ENCODE results near the gene TLE2.

Gene TLE2

DNA sequence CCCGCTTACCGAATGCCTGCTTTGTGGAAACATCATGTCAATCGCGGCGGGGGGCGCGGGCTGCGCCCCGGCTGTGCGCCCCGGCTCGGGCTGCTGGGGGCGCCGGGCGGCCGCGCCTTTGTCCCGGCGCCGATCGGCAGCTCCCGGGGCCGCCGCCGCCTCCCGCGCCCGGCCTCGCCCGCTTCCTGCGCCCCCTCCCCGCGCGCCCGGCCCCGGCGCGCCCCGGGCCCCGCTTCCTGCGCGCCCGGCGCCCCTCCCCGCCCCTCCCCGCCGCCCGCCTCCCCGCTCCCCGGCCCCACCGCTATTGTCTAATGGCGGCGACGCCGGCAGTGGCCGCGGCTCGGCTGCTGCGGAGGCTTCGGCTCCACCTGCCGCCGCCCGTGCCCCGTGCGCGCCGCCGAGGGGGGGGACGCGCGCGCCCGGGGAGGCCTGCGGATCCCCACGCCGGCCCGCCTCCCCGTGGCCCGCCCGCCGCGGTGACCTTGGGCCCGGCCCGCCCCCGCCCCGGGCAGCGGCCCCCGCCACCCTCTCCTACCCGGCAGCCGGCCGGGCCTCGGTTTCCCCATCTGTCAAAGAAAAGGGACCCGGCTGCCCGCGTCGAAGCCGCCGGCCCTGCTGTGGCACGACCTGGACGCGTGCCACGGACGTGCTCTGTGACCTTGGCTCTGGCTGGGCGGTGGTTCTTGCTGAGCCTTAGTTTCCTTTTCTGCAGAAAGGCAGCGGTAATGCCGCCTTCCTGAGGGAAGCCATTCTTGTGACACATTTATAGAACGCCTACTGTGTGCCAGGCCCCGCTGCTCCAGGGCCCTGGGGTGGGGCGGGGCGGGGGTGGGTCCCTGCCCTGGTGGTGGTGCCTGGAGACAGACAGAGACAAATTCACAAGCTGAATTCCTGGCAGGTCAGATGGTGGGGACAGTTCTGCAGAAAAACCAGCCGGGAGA is 33.4 kb upstream of the TLE2 start, which contains the start of gene TLE5:
Gene TLE5 (minus strand): TSS at position 331 of the 941 bp plus-strand sequence. CDS start 295 bp downstream, at position 36.
- Histone ChIP-seq H3K36me3 (ENCODE audit: control insufficient read depth, insufficient read depth, low read length) (peaks cover 11% of the 10 kb centered on the region), H3K27ac (ENCODE audit: low read depth, low read length) (peak within 1 kb of the TSS; percentile 53; the same call in 1 of the 2 replicates), H3K27me3 (ENCODE audit: control insufficient read depth, insufficient read depth, low read length) (peaks cover 23% of the 10 kb centered on the region; the same call in 1 of the 2 replicates), H3K9ac (ENCODE audit: low read length) (peak within 1 kb of the TSS; percentile 52), H3K4me1 (ENCODE audit: control insufficient read depth, insufficient read depth, low read length) (peaks cover 14% of the 10 kb centered on the region), H3K4me3 (ENCODE audit: low read depth, low read length) (peak within 1 kb of the TSS; percentile 72), H3K9me3 (ENCODE audit: control insufficient read depth, insufficient read depth, low read depth, low read length) (no peaks in the 10 kb centered on the region)

DNA sequence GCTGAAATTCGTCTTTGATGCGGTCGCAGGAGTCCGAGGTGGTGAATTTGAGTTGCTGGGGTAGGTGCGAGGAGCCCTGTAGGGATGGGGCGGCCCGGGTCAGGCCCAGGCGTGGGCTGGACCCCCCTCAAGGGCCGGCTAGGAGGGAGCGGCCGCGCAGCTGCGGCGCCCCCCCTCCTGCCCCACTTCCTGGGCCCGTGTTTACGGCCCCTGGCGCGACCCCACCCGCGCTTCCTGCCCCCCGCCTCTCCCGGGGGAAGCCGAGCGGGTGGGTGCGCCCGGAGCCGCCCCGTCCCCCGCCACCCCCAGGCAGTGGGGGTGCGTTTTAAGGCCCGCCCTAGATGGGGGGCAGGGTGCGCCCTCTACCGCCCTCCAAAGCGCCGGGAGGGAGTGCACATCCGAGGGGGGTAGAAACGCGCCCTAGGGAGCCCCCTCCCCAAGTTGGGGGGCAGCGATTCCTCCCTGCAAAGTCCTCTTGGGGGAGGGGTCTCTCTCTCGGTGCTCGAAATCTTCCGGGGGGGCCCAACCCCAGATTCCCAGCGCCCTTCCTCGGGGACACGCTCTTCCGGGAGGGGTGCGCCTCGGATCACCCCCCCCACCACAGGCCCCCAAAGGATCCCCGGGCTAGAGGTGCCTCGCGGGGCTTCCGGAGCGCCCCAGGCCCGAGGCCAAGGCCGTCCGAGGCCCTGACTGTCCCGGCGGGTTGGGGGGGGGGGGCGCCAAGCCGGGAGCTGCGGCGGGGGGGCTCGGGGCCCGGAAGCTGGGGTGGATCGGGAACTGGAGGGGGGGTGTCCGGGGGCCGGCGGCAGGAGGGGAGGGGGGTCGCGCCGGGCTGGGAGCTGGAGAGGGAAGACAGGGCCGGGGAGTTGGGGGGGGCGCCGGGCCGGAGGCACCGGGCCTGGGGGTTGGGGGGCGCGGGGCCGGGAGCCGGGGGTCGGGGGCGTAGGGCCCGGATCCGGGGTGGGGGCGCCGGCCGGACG is 32.4 kb upstream of the TLE2 start:
- Histone ChIP-seq H3K4me3 (ENCODE audit: low read depth, low read length) (peak overlapping the region; percentile 72), H3K27ac (ENCODE audit: low read depth, low read length) (peak overlapping the region; percentile 53; the same call in 1 of the 2 replicates), H3K9ac (ENCODE audit: low read length) (peak overlapping the region; percentile 52), H3K36me3 (ENCODE audit: control insufficient read depth, insufficient read depth, low read length) (peaks cover 11% of the 10 kb centered on the region), H3K4me1 (ENCODE audit: control insufficient read depth, insufficient read depth, low read length) (peaks cover 22% of the 10 kb centered on the region), H3K9me3 (ENCODE audit: control insufficient read depth, insufficient read depth, low read depth, low read length) (no peaks in the 10 kb centered on the region), H3K27me3 (ENCODE audit: control insufficient read depth, insufficient read depth, low read length) (peaks cover 24% of the 10 kb centered on the region; the same call in 1 of the 2 replicates)

DNA sequence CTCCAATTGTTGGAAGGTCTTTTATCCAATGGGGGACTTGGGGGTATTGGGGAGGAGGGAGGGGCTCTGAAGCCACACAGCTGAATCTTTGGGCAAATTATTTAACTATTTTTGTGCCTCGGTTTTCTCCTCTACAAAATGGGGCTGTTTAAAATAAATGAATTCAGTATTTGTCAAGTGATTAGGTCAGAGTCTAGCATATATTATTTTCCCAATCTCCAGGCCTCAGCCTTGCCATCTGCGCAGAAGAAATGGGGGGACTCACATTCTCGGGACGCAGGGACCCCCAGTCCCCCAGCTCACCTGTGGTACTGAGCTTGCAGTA is 31.7 kb upstream of the TLE2 start:
- Histone ChIP-seq H3K9ac (ENCODE audit: low read length) (no peak overlapping the region), H3K4me3 (ENCODE audit: low read depth, low read length) (peak overlapping the region; percentile 72), H3K27ac (ENCODE audit: low read depth, low read length) (no peak overlapping the region), H3K27me3 (ENCODE audit: control insufficient read depth, insufficient read depth, low read length) (peaks cover 24% of the 10 kb centered on the region; the same call in 1 of the 2 replicates), H3K9me3 (ENCODE audit: control insufficient read depth, insufficient read depth, low read depth, low read length) (no peaks in the 10 kb centered on the region), H3K36me3 (ENCODE audit: control insufficient read depth, insufficient read depth, low read length) (peaks cover 11% of the 10 kb centered on the region), H3K4me1 (ENCODE audit: control insufficient read depth, insufficient read depth, low read length) (peaks cover 23% of the 10 kb centered on the region)

DNA sequence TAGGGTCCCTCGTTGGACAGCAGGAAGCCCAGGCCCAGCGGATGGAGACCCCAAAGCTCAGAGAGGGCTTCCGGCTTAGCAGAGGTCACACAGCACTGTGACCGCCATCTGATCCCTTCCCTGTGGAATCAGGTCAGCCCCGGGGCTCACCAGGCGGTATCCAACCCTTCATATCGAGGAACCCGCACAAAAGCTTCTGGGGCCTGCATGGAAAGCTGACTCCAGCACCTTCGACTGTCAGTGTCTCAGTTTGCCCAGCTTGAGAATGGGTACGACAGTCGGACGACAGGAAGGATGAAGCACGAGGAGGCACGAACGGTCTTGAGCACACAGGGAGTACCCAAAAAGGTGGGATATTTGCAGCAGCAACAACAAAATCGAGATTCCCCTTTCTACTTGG is 30.6 kb upstream of the TLE2 start:
- H3K4me1 ChIP-seq (ENCODE audit: control insufficient read depth, insufficient read depth, low read length): peaks cover 34% of the 10 kb centered on the region
- no peak overlapping the region for H3K27ac ChIP-seq (ENCODE audit: low read depth, low read length)
- no peaks in the 10 kb centered on the region for H3K9me3 ChIP-seq (ENCODE audit: control insufficient read depth, insufficient read depth, low read depth, low read length)

DNA sequence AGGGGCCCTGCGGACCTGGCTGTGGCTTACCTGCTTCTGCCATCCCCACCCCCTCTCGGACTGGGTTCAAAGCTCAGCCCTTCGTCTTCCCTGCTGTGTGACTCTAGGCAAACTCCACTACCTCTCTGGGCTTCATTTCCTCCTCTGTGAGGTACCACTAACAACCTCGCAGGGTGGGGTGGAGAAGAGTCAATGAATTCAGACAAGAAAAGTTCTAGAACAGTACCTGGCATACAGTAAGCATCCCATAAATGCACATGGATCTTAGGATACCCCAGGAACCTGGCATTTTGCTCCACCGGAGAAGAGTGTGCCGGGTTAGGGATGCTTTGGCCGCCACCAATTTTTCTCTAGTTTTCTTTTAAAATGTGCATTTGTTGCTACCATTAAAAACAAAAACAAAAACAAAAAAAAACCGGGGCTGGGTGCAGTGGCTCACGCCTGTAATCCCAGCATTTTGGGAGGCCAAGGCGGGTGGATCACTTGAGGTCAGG is 29.8 kb upstream of the TLE2 start:
- Histone ChIP-seq H3K9me3 (ENCODE audit: control insufficient read depth, insufficient read depth, low read depth, low read length) (no peaks in the 10 kb centered on the region), H3K4me1 (ENCODE audit: control insufficient read depth, insufficient read depth, low read length) (peaks cover 40% of the 10 kb centered on the region), H3K27ac (ENCODE audit: low read depth, low read length) (no peak overlapping the region), H3K36me3 (ENCODE audit: control insufficient read depth, insufficient read depth, low read length) (peaks cover 17% of the 10 kb centered on the region), H3K27me3 (ENCODE audit: control insufficient read depth, insufficient read depth, low read length) (peaks cover 30% of the 10 kb centered on the region; the same call in 1 of the 2 replicates), H3K4me3 (ENCODE audit: low read depth, low read length) (no peak overlapping the region), H3K9ac (ENCODE audit: low read length) (no peak overlapping the region)

More for the DNA sequence above, 30.6 kb upstream of the TLE2 start:
- Histone ChIP-seq H3K27me3 (ENCODE audit: control insufficient read depth, insufficient read depth, low read length) (peaks cover 28% of the 10 kb centered on the region; the same call in 1 of the 2 replicates), H3K4me3 (ENCODE audit: low read depth, low read length) (no peak overlapping the region), H3K36me3 (ENCODE audit: control insufficient read depth, insufficient read depth, low read length) (peaks cover 17% of the 10 kb centered on the region), H3K9ac (ENCODE audit: low read length) (no peak overlapping the region)

DNA sequence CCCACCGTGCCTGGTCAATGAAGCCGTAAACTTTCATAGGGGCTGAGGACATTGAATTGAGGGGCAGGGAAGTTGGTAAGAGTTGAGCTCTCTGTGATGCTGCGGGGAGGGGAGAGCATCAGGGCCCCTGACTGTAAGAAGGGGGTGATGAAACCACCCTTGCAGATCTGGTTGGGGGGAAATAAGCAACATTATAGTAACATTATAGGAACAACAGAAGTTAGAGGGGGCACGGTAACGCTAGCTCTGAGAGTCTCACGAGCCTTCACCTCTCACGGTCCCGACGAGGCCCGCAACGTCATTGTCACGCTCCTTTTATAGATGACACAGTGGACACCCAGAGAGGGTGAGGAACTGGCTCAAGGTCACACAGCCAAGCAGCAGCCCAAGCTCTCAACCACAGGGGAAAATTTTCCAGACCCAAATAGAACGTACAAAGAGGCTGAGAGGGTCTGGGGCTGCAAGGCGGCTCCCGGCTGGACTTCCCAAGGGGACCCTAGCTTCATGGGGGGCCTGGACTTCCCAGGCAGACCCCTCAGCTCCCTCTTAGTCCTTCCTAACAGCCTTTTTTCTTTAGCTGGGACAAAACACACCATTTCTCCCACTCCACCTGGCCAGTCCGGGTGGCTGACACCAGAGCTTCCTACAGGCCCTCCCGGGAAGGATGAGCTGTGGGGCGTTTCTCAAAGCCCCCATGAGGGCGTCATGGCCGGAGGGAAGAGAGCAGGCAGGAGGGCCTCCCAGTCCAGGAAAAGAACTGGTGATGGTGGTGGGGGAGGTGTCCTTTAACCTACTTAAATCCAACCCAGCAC is 29.1 kb upstream of the TLE2 start:
- H3K27me3 ChIP-seq (ENCODE audit: control insufficient read depth, insufficient read depth, low read length): peaks cover 30% of the 10 kb centered on the region; the same call in 1 of the 2 replicates
- H3K4me1 ChIP-seq (ENCODE audit: control insufficient read depth, insufficient read depth, low read length): peaks cover 44% of the 10 kb centered on the region
- no peaks in the 10 kb centered on the region for H3K9me3 ChIP-seq (ENCODE audit: control insufficient read depth, insufficient read depth, low read depth, low read length)
- no peak overlapping the region for H3K9ac ChIP-seq (ENCODE audit: low read length)
- H3K4me3 ChIP-seq (ENCODE audit: low read depth, low read length): no peak overlapping the region
- H3K36me3 ChIP-seq (ENCODE audit: control insufficient read depth, insufficient read depth, low read length): peaks cover 18% of the 10 kb centered on the region
- H3K27ac ChIP-seq (ENCODE audit: low read depth, low read length): no peak overlapping the region

DNA sequence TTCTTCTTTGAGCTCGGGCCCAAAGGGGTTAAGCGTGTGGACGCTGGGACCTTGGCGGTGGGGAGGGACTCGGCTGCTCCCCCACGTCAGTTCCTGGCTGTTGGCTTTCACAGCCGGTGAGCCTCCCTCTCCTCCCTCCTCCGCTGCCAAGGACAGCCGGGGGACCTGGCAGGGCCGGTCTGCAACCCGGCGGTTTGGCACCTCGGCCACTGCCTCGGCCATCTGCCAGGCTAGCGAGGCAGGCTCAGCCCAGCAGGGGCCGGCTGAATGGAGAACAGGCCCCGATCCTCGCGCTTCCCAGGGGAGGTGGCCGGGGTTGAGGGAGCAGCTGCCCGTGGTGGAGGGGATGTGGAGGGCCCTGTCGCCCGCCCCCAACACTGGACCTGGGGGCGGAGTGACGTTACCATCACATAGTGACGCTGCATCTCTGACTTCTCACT is 28.2 kb upstream of the TLE2 start:
- H3K9me3 ChIP-seq (ENCODE audit: control insufficient read depth, insufficient read depth, low read depth, low read length): no peaks in the 10 kb centered on the region
- H3K9ac ChIP-seq (ENCODE audit: low read length): peak overlapping the region; percentile 12
- H3K4me3 ChIP-seq (ENCODE audit: low read depth, low read length): no peak overlapping the region; the same call in 1 of the 2 replicates
- H3K36me3 ChIP-seq (ENCODE audit: control insufficient read depth, insufficient read depth, low read length): peaks cover 19% of the 10 kb centered on the region
- H3K27me3 ChIP-seq (ENCODE audit: control insufficient read depth, insufficient read depth, low read length): peaks cover 28% of the 10 kb centered on the region; the same call in 1 of the 2 replicates
- H3K4me1 ChIP-seq (ENCODE audit: control insufficient read depth, insufficient read depth, low read length): peaks cover 45% of the 10 kb centered on the region
- H3K27ac ChIP-seq (ENCODE audit: low read depth, low read length): no peak overlapping the region

DNA sequence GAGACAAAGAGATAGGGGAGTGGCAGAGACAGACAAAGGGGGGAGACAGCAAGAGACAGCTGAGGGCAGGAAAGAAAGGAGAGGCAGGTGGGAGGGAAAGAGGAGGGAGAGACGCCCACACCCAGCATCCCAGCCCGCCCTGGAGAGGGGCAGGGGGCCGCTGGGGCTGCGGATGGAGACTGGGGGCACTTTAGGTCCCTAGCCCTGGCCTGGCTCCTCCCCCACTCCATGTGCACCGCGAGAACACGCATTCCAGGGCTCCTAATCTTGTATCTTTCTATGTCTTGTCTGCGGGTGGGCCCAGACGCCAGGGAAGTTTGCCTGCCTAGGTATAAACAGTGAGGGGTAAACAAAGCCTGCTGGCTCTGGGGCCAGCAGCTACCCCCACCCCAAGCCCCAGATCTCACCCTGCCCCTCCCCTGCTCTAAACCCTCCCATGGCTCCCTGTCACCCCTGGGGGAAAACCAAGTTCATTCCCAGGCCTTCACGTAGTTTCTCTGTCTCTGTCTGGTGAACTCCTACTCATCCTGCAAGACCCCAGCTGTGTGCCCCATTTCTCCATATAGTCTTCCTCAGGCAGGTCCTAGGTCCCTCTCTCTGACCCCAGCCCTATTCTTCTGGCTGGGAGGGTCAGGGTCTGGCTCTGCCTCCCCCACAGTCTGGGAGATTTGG is 27.5 kb upstream of the TLE2 start:
- H3K27me3 ChIP-seq (ENCODE audit: control insufficient read depth, insufficient read depth, low read length): peaks cover 31% of the 10 kb centered on the region; the same call in 1 of the 2 replicates
- peaks cover 45% of the 10 kb centered on the region for H3K4me1 ChIP-seq (ENCODE audit: control insufficient read depth, insufficient read depth, low read length)
- no peak overlapping the region for H3K27ac ChIP-seq (ENCODE audit: low read depth, low read length)
- H3K4me3 ChIP-seq (ENCODE audit: low read depth, low read length): no peak overlapping the region; the same call in 1 of the 2 replicates
- H3K36me3 ChIP-seq (ENCODE audit: control insufficient read depth, insufficient read depth, low read length): peaks cover 19% of the 10 kb centered on the region
- no peaks in the 10 kb centered on the region for H3K9me3 ChIP-seq (ENCODE audit: control insufficient read depth, insufficient read depth, low read depth, low read length)
- no peak overlapping the region for H3K9ac ChIP-seq (ENCODE audit: low read length)

DNA sequence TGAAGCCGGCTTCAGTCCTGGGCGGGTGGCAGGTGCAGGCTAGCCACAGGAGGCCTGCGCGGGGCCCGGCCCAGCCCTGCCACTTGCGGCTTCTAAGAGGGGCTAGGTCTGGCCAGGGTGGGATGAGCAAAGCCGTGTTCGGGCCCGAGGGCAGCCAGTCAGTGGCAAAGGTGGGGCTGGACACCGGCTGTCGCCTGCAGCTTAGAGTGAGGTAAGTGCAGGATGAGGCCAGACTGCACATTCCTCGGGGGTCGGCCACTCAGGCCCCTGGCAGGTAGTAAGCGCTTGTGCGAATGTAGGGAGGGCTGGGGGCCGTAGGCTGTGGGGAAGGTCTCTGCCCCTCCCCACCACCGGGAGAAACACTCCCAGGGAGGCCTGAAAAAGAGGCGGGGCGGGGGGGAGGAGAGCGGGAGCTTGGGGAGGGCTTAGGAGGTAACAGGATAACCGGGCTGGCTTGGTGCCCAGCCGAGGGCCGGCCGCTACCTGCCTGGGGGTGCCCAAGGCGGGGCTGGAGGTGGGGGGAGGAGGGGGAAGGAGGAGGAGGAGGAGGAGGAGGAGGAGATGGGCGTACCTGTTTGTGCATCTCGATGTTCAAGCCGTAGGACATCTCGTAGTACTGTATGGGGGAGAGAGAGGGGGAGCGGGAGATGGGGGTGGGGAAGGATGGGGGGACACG is 26.8 kb upstream of the TLE2 start:
- Histone ChIP-seq H3K4me1 (ENCODE audit: control insufficient read depth, insufficient read depth, low read length) (peaks cover 45% of the 10 kb centered on the region), H3K27me3 (ENCODE audit: control insufficient read depth, insufficient read depth, low read length) (peaks cover 31% of the 10 kb centered on the region; the same call in 1 of the 2 replicates), H3K4me3 (ENCODE audit: low read depth, low read length) (no peak overlapping the region), H3K9ac (ENCODE audit: low read length) (no peak overlapping the region), H3K36me3 (ENCODE audit: control insufficient read depth, insufficient read depth, low read length) (peaks cover 19% of the 10 kb centered on the region), H3K9me3 (ENCODE audit: control insufficient read depth, insufficient read depth, low read depth, low read length) (no peaks in the 10 kb centered on the region), H3K27ac (ENCODE audit: low read depth, low read length) (no peak overlapping the region)
